Naive B cell (primary cell): ENCODE data around the gene APBA2. TPM values are rescaled to one million over a fixed set of nuclear protein-coding genes. Genes with fewer than 3 reads are reported as not detected.

Experiments
- ATAC-seq, 2 donors: fragments of 150-1000 bp; cut with Tn5 transposase; 2 replicates each; pipeline ENCODE4 v1.10.0; 2021; ENCODE audit warnings: low read depth in 2 of 2, mild to moderate bottlenecking in 2 of 2, moderate library complexity in 2 of 2
- DNase-seq: peaks from one replicate; pipeline ENCODE4 v3.0.0; 2022
- H3K27ac Mint-ChIP-seq, 6 donors: one replicate each; pipeline ENCODE4 v1.8.0; 2020 to 2022; ENCODE audit warnings: mild to moderate bottlenecking in 6 of 6, mixed read lengths in 6 of 6, moderate library complexity in 5 of 6, inconsistent platforms in 2 of 6
- H3K27me3 Mint-ChIP-seq, 3 donors: one replicate each; pipeline ENCODE4 v1.8.0; 2021 to 2022; ENCODE audit warnings: mixed read lengths in 3 of 3, mild to moderate bottlenecking in 1 of 3
- H3K36me3 Mint-ChIP-seq, 2 donors: one replicate each; pipeline ENCODE4 v1.8.0; 2020 to 2022; ENCODE audit warnings: mixed read lengths in 2 of 2, inconsistent platforms in 1 of 2, mild to moderate bottlenecking in 1 of 2
- H3K4me1 Mint-ChIP-seq, 3 donors: one replicate each; pipeline ENCODE4 v1.8.0; 2020 to 2022; ENCODE audit warnings: mixed read lengths in 3 of 3, inconsistent platforms in 1 of 3, mild to moderate bottlenecking in 1 of 3, moderate library complexity in 1 of 3
- H3K4me3 Mint-ChIP-seq, 8 donors: one replicate each; pipeline ENCODE4 v1.8.0; 2020 to 2022; ENCODE audit warnings: mild to moderate bottlenecking in 8 of 8, mixed read lengths in 8 of 8, moderate library complexity in 8 of 8, inconsistent platforms in 2 of 8
- H3K9me3 Mint-ChIP-seq, 7 donors: one replicate each; pipeline ENCODE4 v1.8.0; 2020 to 2022; ENCODE audit warnings: mixed read lengths in 7 of 7, mild to moderate bottlenecking in 5 of 7, inconsistent platforms in 2 of 7, moderate library complexity in 1 of 7
- polyA plus RNA-seq, 6 donors: library from polyadenylated mRNA; unstranded; fragments of 300-500 nt; fragmentation: Illumina TruSeq; gene quantifications; one replicate each; pipeline ENCODE4 v1.2.3, GENCODE V29; 2021; ENCODE audit warnings: low read depth in 6 of 6

The APBA2 gene
- polyA plus RNA-seq, 6 donors from 2014 or later, result 0.30 to 0.36 TPM; not detected in 4

DNA sequence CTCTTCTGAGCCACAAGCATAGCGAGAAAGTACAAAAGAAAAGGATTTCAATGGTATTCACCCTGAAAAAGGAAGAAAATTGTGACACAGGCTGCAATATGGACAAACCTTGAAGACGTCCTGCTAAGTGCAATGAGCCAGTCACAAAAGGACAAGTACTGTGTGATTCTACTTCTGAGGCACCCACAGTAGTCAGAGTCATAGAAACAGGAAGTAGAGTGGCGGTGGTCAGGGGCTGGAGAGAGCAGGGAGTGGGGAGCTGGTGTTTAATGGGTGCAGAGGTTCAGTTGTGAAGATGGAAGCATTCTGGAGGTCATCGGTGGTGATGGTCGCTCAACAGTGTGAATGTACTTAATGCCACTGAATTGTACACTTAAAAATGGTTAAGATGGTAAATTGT, 180.5 kb downstream of the APBA2 start:
- H3K9me3 Mint-ChIP-seq, result peaks cover 0 to 9% (median 6%) of the 10 kb centered on the region in 7 donors
- no peaks in the 10 kb centered on the region for H3K36me3 Mint-ChIP-seq
- ATAC-seq (no peak), DNase-seq (no peak)
- H3K27ac Mint-ChIP-seq, result peak overlapping the region in 1 of 6 donors; percentile 24
- no peak overlapping the region for H3K4me3 Mint-ChIP-seq
- no peaks in the 10 kb centered on the region for H3K4me1 Mint-ChIP-seq
- peaks cover 0 to 5% (median 0%) of the 10 kb centered on the region in 3 donors for H3K27me3 Mint-ChIP-seq

DNA sequence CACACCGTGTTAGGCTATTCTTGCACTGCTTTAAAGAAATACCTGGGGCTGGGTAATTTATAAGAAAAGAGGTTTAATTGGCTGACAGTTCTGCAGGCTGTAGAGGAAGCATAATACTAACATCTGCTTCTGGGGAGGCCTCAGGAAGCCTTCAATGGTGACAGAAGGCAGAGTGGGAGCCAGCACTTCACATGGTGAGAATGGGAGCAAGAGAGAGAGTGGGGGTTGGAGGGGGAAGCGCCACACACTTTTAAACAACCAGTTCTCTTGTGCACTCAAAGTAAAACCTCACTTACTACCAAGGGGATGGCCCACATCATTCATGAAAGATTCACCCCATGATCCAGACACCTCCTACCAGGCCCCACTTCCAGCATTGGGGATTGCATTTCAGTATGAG, 181.1 kb downstream of the APBA2 start:
- Mint-ChIP-seq H3K27me3 (peaks cover 0 to under 1% (median 0%) of the 10 kb centered on the region in 3 donors), H3K36me3 (no peaks in the 10 kb centered on the region), H3K27ac (peak overlapping the region in 1 of 6 donors; percentile 22), H3K4me1 (no peaks in the 10 kb centered on the region), H3K9me3 (peaks cover 0 to 9% (median 6%) of the 10 kb centered on the region in 7 donors), H3K4me3 (no peak overlapping the region)
- DNase-seq, result no peak
- ATAC-seq, result no peak

DNA sequence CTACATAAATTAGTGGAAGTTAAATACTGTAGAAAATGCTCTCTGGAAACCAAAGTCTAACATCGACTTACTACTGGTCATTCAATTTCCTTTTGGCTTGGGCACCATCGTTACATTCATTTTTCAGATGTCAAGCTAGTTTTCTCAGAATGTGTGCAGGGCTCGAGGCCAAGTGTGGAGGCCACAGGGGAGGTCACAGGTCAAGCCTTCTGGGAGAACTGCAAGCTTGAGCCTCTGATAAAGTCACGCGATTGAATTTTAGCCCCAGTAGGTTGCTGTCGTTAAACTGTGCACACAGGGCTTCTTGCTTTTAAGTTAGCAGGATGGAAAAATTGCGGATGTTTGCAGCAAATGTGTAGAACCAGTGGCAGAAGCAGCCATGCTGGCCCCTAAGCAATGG, 182.2 kb downstream of the APBA2 start:
- DNase-seq (no peak), ATAC-seq (no peak)
- Mint-ChIP-seq H3K27ac (no peak overlapping the region), H3K4me3 (no peak overlapping the region), H3K4me1 (no peaks in the 10 kb centered on the region), H3K36me3 (no peaks in the 10 kb centered on the region), H3K9me3 (peaks cover 0 to 9% (median 6%) of the 10 kb centered on the region in 7 donors), H3K27me3 (peaks cover 0 to 4% (median 0%) of the 10 kb centered on the region in 3 donors)

DNA sequence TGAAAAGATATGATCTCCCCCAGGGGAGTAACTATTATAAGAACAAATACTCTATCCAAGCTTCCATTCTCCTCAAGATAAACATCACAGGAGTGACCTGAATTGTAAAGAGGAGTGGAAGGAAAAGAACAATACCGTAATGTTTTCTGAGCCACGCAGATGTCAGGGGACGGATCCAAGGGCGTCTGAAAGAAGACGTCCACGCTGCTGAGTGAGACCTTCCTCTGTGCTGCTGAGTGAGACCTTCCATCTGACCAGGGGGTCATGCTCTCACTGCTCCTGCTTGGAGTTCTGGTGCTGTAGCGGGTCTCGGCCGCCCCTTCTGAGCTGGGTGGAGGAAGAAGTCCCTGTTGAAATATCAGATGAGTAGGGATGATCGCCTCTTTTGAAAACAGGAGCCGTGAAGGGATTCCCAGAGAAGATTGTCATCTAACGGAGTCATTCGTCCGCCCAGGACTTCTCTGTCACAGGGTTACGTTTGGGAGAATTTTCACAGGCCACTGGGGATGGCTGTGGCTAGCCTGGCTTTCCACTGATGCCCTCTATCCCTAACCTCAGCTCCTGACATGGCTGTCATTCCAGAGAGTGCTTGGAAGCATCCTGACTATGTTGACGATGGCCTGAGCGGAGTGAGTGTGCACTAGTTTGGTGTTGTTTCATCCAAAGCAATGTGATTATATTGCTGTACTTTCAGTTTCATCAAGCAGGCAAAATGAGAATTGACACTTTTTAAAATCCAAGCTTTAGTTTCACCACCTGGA, 184.9 kb downstream of the APBA2 start:
- H3K27ac Mint-ChIP-seq, result no peak overlapping the region
- H3K36me3 Mint-ChIP-seq, result no peaks in the 10 kb centered on the region
- no peak overlapping the region for H3K4me3 Mint-ChIP-seq
- peaks cover 0 to 9% (median 6%) of the 10 kb centered on the region in 7 donors for H3K9me3 Mint-ChIP-seq
- DNase-seq, result no peak
- H3K4me1 Mint-ChIP-seq, result no peaks in the 10 kb centered on the region
- ATAC-seq, result no peak
- H3K27me3 Mint-ChIP-seq, result peaks cover 0 to 4% (median 0%) of the 10 kb centered on the region in 3 donors

DNA sequence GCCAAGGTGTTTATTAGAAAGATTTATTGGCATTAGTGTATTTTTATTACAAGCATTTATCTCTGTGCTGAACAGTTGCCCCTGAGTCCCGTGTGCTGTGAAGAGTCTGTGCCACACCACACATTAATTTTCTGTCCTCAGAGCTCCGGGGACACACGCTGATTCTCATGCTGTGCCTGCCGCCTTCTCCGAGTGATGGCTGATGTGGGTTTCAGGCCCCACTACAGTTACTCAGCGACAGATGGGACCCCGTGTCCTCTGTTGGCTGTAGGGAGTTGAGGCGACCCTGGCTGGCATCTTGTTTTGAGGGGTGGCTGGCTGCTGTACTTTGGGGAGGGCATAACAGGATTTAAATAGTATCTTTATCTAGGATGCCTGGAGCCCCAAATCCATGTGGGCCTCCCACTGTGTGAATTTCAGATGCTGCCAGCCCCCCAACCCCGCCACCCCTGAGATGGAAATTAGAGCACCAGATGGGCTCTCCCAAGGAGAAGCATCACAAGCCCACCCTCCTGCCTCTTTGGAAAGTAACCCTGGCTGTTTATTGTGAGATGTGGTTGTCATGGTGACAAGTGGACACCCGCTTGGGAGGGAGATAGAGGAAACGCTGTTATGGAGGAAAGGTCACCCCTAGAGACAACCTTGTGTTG, 185.6 kb downstream of the APBA2 start:
- no peak overlapping the region for H3K27ac Mint-ChIP-seq

DNA sequence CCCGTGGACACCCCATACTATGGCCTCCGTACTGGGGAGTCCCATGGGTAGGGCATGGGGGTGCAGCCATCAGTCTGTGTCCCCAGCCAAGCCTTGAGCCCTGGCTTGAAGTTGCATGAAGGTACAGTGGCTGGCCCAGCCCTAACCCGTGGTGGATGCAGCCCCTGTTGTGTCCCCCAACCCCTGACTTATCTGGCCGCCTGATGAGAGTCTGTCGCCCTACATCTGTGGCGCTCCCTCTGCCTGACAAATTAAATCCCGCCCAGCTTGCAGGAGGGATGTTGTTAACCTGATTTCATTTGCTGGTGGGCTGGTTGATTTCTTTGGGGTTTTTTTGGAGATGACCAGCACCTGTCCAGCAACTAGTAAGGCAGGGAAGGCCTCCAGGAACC, 186.1 kb downstream of the APBA2 start:
- Mint-ChIP-seq H3K27ac (no peak overlapping the region), H3K36me3 (no peaks in the 10 kb centered on the region), H3K27me3 (peaks cover 0 to 4% (median 0%) of the 10 kb centered on the region in 3 donors), H3K9me3 (peaks cover 0 to 9% (median 4%) of the 10 kb centered on the region in 7 donors), H3K4me1 (no peaks in the 10 kb centered on the region), H3K4me3 (no peak overlapping the region)
- ATAC-seq, result no peak
- DNase-seq, result no peak

More for the DNA sequence above, 185.6 kb downstream of the APBA2 start:
- DNase-seq (no peak), ATAC-seq (no peak)
- Mint-ChIP-seq H3K9me3 (peaks cover 0 to 9% (median 6%) of the 10 kb centered on the region in 7 donors), H3K4me3 (no peak overlapping the region), H3K27me3 (peaks cover 0 to 4% (median 0%) of the 10 kb centered on the region in 3 donors), H3K36me3 (no peaks in the 10 kb centered on the region), H3K4me1 (no peaks in the 10 kb centered on the region)

DNA sequence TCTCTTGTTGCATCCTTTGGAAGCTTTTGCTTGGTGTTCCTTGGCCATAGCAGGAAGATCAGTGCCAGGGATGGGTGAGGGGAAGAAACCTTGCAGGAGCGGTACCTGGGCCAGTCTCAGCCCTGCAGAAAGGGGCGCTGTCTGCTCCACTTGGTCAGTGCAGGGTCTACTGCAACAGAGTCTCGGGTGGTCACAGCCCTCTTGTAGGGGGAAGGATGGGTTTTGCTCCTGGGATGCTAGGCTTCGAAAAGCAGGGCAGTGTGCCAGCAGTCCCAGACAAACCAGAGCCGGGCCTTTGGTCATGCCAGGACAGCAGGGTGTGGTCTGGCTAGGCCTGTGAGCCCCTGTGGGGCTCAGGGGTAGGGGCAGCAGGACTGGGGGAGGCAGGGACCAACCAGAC, 186.7 kb downstream of the APBA2 start:
- H3K27me3 Mint-ChIP-seq, result peaks cover 0 to 4% (median 0%) of the 10 kb centered on the region in 3 donors
- peaks cover 0 to 9% (median 4%) of the 10 kb centered on the region in 7 donors for H3K9me3 Mint-ChIP-seq
- H3K4me1 Mint-ChIP-seq, result no peaks in the 10 kb centered on the region
- no peak for ATAC-seq
- H3K27ac Mint-ChIP-seq, result no peak overlapping the region
- H3K4me3 Mint-ChIP-seq, result no peak overlapping the region
- no peak for DNase-seq
- no peaks in the 10 kb centered on the region for H3K36me3 Mint-ChIP-seq

DNA sequence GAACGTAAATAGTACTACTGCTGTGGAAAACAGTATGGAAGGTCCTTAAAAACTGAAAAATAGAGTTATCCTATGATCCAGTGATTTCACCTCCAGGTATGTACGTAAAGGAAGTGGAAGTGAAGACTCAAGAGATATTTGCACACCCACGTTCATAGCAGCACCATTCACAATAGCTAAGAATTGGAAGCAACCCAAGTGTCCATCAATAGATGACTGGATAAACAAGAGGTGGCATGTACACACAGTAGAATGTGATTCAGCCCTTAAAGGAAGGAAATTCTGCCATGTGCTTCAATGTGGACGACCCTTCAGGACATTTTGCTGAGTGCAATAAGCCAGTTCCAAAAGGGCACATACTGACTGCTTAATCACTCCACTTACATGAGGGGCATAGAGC, 188.3 kb downstream of the APBA2 start:
- H3K4me3 Mint-ChIP-seq, result no peak overlapping the region
- ATAC-seq (no peak), DNase-seq (no peak)
- no peaks in the 10 kb centered on the region for H3K36me3 Mint-ChIP-seq
- peaks cover 0 to 9% (median 4%) of the 10 kb centered on the region in 7 donors for H3K9me3 Mint-ChIP-seq
- H3K27ac Mint-ChIP-seq, result no peak overlapping the region
- H3K4me1 Mint-ChIP-seq, result no peaks in the 10 kb centered on the region
- peaks cover 0 to 4% (median 0%) of the 10 kb centered on the region in 3 donors for H3K27me3 Mint-ChIP-seq

DNA sequence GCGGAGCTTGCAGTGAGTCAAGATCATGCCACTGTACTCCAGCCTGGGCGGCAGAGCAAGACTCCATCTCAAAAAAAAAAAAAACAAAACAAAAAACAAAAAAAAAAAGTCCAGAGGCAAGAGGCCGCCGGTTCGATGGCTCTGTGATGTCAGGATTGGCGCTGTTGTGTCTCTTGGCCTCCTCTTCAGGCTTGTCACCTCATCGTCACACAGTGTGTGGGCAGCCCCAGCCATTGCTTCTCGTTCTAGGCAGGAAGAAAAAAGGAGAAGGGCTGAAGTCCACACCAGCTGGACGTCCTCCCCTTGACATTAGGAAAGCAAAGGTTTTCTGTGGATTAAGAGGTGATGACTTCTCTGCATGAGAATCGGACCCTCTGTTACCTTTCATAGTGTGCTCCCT, 192.8 kb downstream of the APBA2 start:
- H3K27me3 Mint-ChIP-seq, result no peaks in the 10 kb centered on the region
- H3K4me1 Mint-ChIP-seq, result no peaks in the 10 kb centered on the region
- H3K36me3 Mint-ChIP-seq, result no peaks in the 10 kb centered on the region
- H3K4me3 Mint-ChIP-seq, result no peak overlapping the region
- peaks cover 0 to 2% (median 0%) of the 10 kb centered on the region in 7 donors for H3K9me3 Mint-ChIP-seq
- ATAC-seq, result no peak
- H3K27ac Mint-ChIP-seq, result no peak overlapping the region
- no peak for DNase-seq

DNA sequence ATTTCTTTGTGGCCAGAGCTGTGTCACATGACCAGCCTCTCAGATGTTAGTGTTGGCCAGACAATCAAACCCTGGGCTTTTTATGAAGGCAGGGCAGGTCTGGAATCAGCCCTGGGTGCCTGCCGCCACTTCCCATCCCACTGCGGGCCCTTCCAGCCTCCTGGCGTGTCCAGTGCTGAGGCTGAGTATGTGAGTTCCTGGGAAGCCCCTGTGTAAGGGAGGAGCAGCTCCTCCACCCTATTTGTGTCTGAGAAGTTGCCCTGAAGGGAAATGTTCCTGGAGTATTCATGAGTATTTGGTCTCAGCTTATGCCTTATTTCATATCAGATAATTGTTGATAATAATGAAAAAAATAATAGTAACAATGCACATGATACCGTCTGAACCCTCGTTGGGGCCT, 193.7 kb downstream of the APBA2 start:
- Mint-ChIP-seq H3K27ac (no peak overlapping the region), H3K27me3 (peaks cover 0 to 1% (median 0%) of the 10 kb centered on the region in 3 donors), H3K36me3 (no peaks in the 10 kb centered on the region), H3K4me1 (no peaks in the 10 kb centered on the region), H3K9me3 (peaks cover 0 to 4% (median 0%) of the 10 kb centered on the region in 7 donors), H3K4me3 (no peak overlapping the region)
- ATAC-seq, result no peak
- DNase-seq, result no peak

DNA sequence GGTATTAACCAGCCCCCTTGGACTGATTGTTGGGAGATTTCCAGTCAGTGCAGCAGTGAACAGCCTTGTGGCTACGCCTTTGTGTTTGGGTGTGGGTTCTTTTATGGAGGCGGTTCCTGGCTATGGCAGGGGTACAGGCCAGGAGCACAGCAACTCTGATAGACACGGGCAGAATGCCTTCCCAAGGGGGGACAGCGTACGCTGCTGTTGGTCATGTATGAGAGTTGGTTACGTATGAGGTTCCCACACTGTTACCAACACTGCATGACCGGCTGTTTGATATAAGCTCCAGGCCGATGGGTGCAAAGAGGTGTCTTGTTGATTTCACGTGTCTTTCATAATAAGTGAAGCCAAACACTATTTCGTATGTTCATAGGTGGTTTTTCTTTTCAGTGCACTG, 196.0 kb downstream of the APBA2 start:
- Mint-ChIP-seq H3K27me3 (peaks cover 0 to 11% (median 0%) of the 10 kb centered on the region in 3 donors), H3K4me3 (no peak overlapping the region), H3K4me1 (no peaks in the 10 kb centered on the region), H3K36me3 (no peaks in the 10 kb centered on the region), H3K27ac (peak overlapping the region in 1 of 6 donors; percentile 60), H3K9me3 (peaks cover 0 to 6% (median 2%) of the 10 kb centered on the region in 7 donors)
- DNase-seq (no peak), ATAC-seq (no peak)

DNA sequence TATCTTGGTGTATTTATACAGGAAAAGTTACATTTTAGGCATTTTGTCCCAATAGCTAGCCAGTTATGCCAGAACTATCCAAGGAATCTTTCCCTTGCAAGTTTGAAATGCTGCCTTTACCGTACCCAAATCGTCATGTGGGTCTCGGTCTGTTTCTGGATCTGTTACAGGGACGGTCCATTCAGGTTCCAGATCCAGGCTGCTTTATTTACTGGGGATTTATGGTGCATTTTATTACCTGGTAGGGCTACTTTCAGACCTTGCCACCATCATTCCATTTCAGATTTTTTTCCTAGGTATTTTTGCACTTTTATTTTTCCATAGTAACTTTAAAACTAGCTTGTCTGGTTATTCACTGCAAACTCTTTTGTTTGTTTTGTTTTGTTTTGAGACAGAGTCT, 197.4 kb downstream of the APBA2 start:
- no peak overlapping the region for H3K4me3 Mint-ChIP-seq
- H3K36me3 Mint-ChIP-seq, result no peaks in the 10 kb centered on the region

DNA sequence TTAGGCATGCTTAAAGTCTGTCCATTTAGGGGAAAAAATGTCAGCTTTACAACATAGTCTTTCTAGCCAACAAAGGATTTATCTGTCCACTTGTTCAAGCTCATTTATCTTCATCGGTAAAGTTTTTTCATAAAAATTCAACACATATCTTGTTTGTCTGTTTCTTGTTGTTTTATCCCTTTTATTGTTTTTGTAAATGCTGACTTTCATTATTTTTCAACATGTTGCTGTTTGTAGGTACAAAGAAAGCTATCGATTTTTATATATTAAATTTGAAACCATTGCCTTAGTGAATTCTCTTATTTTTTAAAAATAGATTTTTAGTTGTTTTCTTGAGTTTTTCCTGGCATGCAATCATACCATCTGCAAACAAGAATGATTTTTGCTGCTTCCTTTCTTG, 198.1 kb downstream of the APBA2 start:
- ATAC-seq (no peak), DNase-seq (no peak)
- Mint-ChIP-seq H3K4me1 (peaks cover 0 to 5% (median 0%) of the 10 kb centered on the region in 3 donors), H3K27ac (no peak overlapping the region), H3K36me3 (no peaks in the 10 kb centered on the region), H3K27me3 (peaks cover 0 to 25% (median 14%) of the 10 kb centered on the region in 3 donors), H3K4me3 (no peak overlapping the region), H3K9me3 (peaks cover 0 to 6% (median 2%) of the 10 kb centered on the region in 7 donors)

More for the DNA sequence above, 197.4 kb downstream of the APBA2 start:
- no peak for ATAC-seq
- no peak for DNase-seq
- H3K27me3 Mint-ChIP-seq, result peaks cover 0 to 18% (median 8%) of the 10 kb centered on the region in 3 donors
- peaks cover 0 to 6% (median 2%) of the 10 kb centered on the region in 7 donors for H3K9me3 Mint-ChIP-seq
- no peak overlapping the region for H3K27ac Mint-ChIP-seq
- H3K4me1 Mint-ChIP-seq, result peaks cover 0 to 5% (median 0%) of the 10 kb centered on the region in 3 donors

DNA sequence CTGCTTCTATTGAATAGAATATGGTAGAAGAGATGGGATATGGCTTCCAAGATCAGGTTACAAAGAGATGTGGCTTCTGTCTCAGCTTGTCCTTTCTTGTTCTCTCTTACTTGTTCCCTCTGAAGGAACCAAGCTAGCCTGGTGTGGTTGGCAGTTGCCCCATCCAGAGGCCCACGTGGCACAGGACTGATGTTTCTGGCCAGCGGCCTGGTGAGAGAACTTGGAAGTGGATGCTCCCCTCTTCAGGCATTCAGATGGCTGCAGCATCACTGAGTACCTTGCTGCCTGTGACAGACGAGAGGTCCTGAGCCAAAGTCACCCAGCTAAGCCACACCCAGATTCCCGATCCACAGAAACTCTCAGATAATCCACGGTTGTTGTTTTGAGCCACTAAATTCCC, 200.2 kb downstream of the APBA2 start:
- Mint-ChIP-seq H3K4me3 (no peak overlapping the region), H3K9me3 (peaks cover 0 to 6% (median 2%) of the 10 kb centered on the region in 7 donors), H3K27ac (no peak overlapping the region), H3K27me3 (peaks cover 0 to 28% (median 17%) of the 10 kb centered on the region in 3 donors), H3K4me1 (peaks cover 0 to 5% (median 0%) of the 10 kb centered on the region in 3 donors), H3K36me3 (no peaks in the 10 kb centered on the region)
- DNase-seq, result no peak
- no peak for ATAC-seq
